GM10248 (cell line): ENCODE measurements around the gene CHAF1B.

Experiments used
- CTCF ChIA-PET: fragments of 300-600 bp; sonication (Branson Sonifier 250); formaldehyde crosslinking; extraction: SDS; loops from one replicate; lab custom pipeline; 2021; ENCODE audit warnings: antibody characterized with exemption; lab: Yijun Ruan, JAX
- POLR2A ChIA-PET: fragments of 350-650 bp; sonication (Branson Sonifier 250); formaldehyde crosslinking; extraction: SDS; loops from one replicate; lab custom pipeline; 2020; ENCODE audit warnings: antibody characterized with exemption; lab: Yijun Ruan, JAX
- DNase-seq: peaks from one replicate; pipeline ENCODE4 v3.0.0; 2012; ENCODE audit errors: extremely low spot score
- CTCF ChIP-seq: IDR thresholded peaks from 2 replicates; pipeline ENCODE4 v1.5.1; 2012; ENCODE audit warnings: mild to moderate bottlenecking, low read depth; ENCODE audit errors: extremely low read depth, missing control alignments, control extremely low read depth

CHAF1B gene

GRCh38 chr21:36454706-36455105, 69.5 kb downstream of the CHAF1B start:
- no peak for TF ChIP-seq CTCF
- DNase-seq: no peak
- ChIA-PET POLR2A (no interaction called here), CTCF (interaction anchor here (0.8 to 1.2 kb wide), 2 partner anchors 16 to 31 kb away, joined by 3 to 4 read pairs; no protein-coding TSS in a partner anchor)

GRCh38 chr21:36456729-36457414, 71.7 kb downstream of the CHAF1B start:
- DNase-seq: no peak
- ChIA-PET CTCF (interaction anchor here (0.7 to 2.5 kb wide), 4 partner anchors 14 to 173 kb away, joined by 3 to 8 read pairs (median 3); no protein-coding TSS in a partner anchor), POLR2A (no interaction called here)
- TF ChIP-seq CTCF: no peak

- DNase-seq: no peak
- no peak for TF ChIP-seq CTCF
- CTCF ChIA-PET: interaction anchor here (1.2 kb wide), 1 partner anchor 29 kb away, joined by 3 read pairs; no protein-coding TSS in a partner anchor
- POLR2A ChIA-PET: no interaction called here
Observed at GRCh38 chr21:36459098-36459497, 73.9 kb downstream of the CHAF1B start.

- ChIA-PET POLR2A (no interaction called here), CTCF (no interaction called here)
- DNase-seq: no peak
- no peak for TF ChIP-seq CTCF
Observed at GRCh38 chr21:36460866-36461265, 75.7 kb downstream of the CHAF1B start.

- no peak for DNase-seq
- CTCF ChIA-PET: no interaction called here
- POLR2A ChIA-PET: no interaction called here
- no peak for TF ChIP-seq CTCF
Observed at GRCh38 chr21:36461277-36461917, 76.2 kb downstream of the CHAF1B start.

GRCh38 chr21:36461918-36462486, 76.8 kb downstream of the CHAF1B start:
- TF ChIP-seq CTCF: no peak
- CTCF ChIA-PET: interaction anchor here (1.0 to 1.7 kb wide), 2 partner anchors 9 to 169 kb away, joined by 3 to 4 read pairs; no protein-coding TSS in a partner anchor
- POLR2A ChIA-PET: no interaction called here
- DNase-seq: no peak
